SU-DHL-6 (cell line): ENCODE results near the gene ACY1.

Experiments used
- H2AFZ ChIP-seq: fragments of 200-600 bp; sonication (generic); 2 replicates; pipeline ENCODE4 v1.6.1; 2014; ENCODE audit warnings: low read depth, mild to moderate bottlenecking, moderate library complexity, mixed read lengths, antibody characterized with exemption, low read length; ENCODE audit not compliant: severe bottlenecking
- H3F3A ChIP-seq: fragments of 200-600 bp; shearing (Covaris generic); 2 replicates; pipeline ENCODE4 v1.6.0; 2016; ENCODE audit warnings: antibody characterized with exemption, mild to moderate bottlenecking; ENCODE audit not compliant: insufficient read depth
- H3K27ac ChIP-seq: fragments of 200-600 bp; sonication (generic); 2 replicates; pipeline ENCODE4 v1.5.1; 2016; ENCODE audit warnings: low read depth, mild to moderate bottlenecking, low read length, moderate library complexity, mixed read lengths
- H3K27me3 ChIP-seq: fragments of 200-600 bp; sonication (generic), shearing (Covaris generic); 2 replicates; pipeline ENCODE4 v1.6.0; 2014; ENCODE audit warnings: mild to moderate bottlenecking, low read length
- H3K36me3 ChIP-seq: fragments of 200-600 bp; sonication (generic); 2 replicates; pipeline ENCODE4 v1.6.1; 2014; ENCODE audit warnings: mild to moderate bottlenecking, low read length, mixed read lengths
- H3K4me2 ChIP-seq: fragments of 300-600, 200-600 bp; shearing (Covaris generic), sonication (generic); 2 replicates; pipeline ENCODE4 v1.6.0; 2014; ENCODE audit warnings: low read length, low read depth, mild to moderate bottlenecking; ENCODE audit not compliant: poor library complexity, severe bottlenecking
- H3K4me3 ChIP-seq: fragments of 200-600 bp; sonication (generic); 2 replicates; pipeline ENCODE4 v1.5.1; 2014; ENCODE audit warnings: antibody characterized with exemption, low read length, mild to moderate bottlenecking, mixed read lengths; ENCODE audit not compliant: insufficient read depth, poor library complexity, severe bottlenecking
- H3K79me2 ChIP-seq: fragments of 200-600 bp; sonication (generic); 2 replicates; pipeline ENCODE4 v1.6.1; 2014; ENCODE audit warnings: mild to moderate bottlenecking, low read length, moderate library complexity; ENCODE audit not compliant: insufficient read depth
- H3K9ac ChIP-seq: fragments of 200-600 bp; sonication (generic); 2 replicates; pipeline ENCODE4 v1.7.0; 2014; ENCODE audit warnings: mild to moderate bottlenecking, low read length
- H3K9me2 ChIP-seq: fragments of 200-600 bp; sonication (generic); replicated peaks from 2 replicates; pipeline ENCODE4 v1.6.1; 2014; ENCODE audit warnings: low read length; ENCODE audit not compliant: insufficient read depth
- H3K9me3 ChIP-seq: fragments of 200-600 bp; sonication (generic); 2 replicates; pipeline ENCODE4 v1.6.1; 2014; ENCODE audit warnings: low read length, mixed read lengths; ENCODE audit not compliant: insufficient read depth
- H4K20me1 ChIP-seq: fragments of 200-600 bp; sonication (generic); 2 replicates; pipeline ENCODE4 v1.6.1; 2014; ENCODE audit warnings: low read depth, mild to moderate bottlenecking, antibody characterized with exemption, low read length, moderate library complexity, mixed read lengths
- EZH2phosphoT487 ChIP-seq: fragments of 200-600 bp; sonication (generic), shearing (Covaris generic); conservative IDR thresholded peaks from 2 replicates; pipeline ENCODE4 v1.6.1; 2018; ENCODE audit warnings: mild to moderate bottlenecking, antibody characterized with exemption, low read length, moderate library complexity, mixed read lengths
- TF ChIP-seq, protein P1 (sequence below): fragments of 200-600 bp; sonication (generic); IDR thresholded peaks from one replicate; pipeline ENCODE4 v1.5.1; 2017; ENCODE audit warnings: antibody characterized with exemption, mild to moderate bottlenecking, low read length, moderate library complexity; ENCODE audit not compliant: insufficient read depth, poor library complexity, severe bottlenecking

Gene ACY1

DNA sequence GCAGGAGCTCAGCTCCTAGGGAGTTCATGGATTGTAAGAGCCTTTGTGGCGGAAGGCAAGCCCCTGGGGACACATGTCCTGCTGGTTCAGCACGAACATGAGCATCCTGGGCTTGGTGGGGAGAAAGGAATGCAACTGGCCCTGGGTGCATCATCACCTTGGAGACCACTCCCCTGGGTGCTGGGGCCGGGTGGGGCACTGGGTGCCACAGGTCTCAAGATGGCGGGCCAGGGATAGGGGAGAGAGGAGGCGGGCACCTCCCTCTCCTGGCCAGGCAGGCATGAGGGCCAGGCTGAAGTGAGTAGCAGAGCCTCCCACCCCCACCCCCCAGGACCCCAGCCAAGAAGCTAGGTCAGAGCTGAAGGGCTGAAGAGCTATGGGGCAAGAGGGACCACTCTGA is 16.8 kb upstream of the ACY1 start:
- no peaks in the 10 kb centered on the region for H3K9me2 ChIP-seq
- H3K4me2 ChIP-seq: peak overlapping the region; percentile 61
- TF ChIP-seq, protein P1, sequence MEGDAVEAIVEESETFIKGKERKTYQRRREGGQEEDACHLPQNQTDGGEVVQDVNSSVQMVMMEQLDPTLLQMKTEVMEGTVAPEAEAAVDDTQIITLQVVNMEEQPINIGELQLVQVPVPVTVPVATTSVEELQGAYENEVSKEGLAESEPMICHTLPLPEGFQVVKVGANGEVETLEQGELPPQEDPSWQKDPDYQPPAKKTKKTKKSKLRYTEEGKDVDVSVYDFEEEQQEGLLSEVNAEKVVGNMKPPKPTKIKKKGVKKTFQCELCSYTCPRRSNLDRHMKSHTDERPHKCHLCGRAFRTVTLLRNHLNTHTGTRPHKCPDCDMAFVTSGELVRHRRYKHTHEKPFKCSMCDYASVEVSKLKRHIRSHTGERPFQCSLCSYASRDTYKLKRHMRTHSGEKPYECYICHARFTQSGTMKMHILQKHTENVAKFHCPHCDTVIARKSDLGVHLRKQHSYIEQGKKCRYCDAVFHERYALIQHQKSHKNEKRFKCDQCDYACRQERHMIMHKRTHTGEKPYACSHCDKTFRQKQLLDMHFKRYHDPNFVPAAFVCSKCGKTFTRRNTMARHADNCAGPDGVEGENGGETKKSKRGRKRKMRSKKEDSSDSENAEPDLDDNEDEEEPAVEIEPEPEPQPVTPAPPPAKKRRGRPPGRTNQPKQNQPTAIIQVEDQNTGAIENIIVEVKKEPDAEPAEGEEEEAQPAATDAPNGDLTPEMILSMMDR: no peak
- no peak for TF ChIP-seq EZH2phosphoT487
- no peaks in the 10 kb centered on the region for H3K36me3 ChIP-seq
- H3K27ac ChIP-seq: no peak overlapping the region
- no peaks in the 10 kb centered on the region for H3K79me2 ChIP-seq
- peak overlapping the region; percentile 57; the same call in 1 of the 2 replicates for H3K9ac ChIP-seq
- no peaks in the 10 kb centered on the region for H3K9me3 ChIP-seq
- H3K4me3 ChIP-seq: no peak overlapping the region
- H4K20me1 ChIP-seq: no peaks in the 10 kb centered on the region
- no peak overlapping the region for H2AFZ ChIP-seq
- H3F3A ChIP-seq: 0 out of 2 replicates have a peak, but pooled peaks cover 7% of the 10 kb centered on the region
- H3K27me3 ChIP-seq: no peaks in the 10 kb centered on the region

DNA sequence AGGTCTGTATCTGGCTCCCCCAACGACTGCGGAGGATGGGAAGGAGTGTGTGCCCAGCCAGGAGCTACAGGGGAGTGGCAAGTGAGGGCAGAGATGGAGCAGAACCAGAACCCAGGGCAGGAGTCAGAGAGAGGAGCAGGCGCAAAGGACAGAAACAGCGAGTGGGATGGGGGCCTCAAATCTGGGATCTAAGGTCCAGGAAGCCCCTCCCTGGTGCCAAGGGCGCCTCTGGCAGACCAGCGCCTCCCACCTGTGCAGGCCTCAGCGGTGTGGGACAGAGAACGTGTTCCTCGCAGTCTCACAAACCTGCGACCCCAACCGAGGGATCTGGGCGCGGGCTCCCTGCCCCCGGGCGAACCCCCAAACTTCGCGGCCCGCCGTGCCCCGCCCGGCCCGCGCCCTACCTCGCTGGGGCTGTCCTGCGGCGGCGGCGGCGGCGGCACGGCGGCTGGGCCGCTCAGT is 16.4 kb upstream of the ACY1 start:
- no peak for TF ChIP-seq EZH2phosphoT487
- TF ChIP-seq, protein P1: no peak

DNA sequence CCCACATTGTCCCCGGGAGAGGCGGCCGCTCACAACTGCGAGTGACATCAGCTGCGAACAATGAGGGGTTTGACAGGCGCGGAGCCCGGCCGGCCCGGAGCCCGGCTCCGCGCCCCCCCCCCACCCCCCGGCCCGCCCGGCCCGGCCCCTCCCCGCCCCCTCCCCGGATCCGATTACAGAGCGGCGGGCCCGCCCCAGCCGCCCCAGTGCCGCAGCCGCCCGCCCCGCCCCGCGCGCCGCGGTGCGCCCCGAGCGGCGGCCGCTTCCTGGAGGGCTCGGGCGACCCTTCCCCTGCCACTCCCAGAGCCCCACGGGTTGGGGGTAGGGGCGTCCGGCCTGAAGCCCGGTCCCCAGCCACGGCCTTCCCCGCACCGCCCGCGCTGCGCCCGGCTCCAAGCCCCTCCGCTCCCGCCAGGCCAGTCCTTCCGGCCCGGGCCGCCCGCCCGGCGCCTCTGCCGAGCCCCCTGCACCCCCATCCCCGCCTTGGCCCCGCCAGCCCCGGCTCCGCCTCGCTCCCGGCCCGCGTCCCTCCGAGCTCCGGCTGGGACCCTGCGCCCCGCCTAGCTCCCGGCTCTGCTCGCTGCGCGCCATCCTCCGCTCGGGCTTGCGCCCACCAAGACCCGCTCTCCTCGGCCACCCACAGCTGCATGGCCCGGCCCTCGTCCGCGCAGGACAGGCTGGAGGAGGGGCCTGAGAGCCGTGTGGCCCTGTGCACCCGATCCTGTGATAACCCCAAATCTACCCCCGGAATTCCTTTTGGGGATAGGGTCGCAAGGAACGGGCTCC is 15.8 kb upstream of the ACY1 start, which contains the start of gene PCBP4:
PCBP4 (minus strand) TSS at position 71 of the 786 bp plus-strand sequence. CDS start 6,214 bp downstream, outside the sequence.
- Histone ChIP-seq H3K27me3 (no peaks in the 10 kb centered on the region), H3K4me2 (peak within 1 kb of the TSS; percentile 75), H3K79me2 (no peaks in the 10 kb centered on the region), H3K4me3 (peak within 1 kb of the TSS; percentile 56), H3F3A (0 out of 2 replicates have a peak, but pooled peaks cover 7% of the 10 kb centered on the region), H4K20me1 (no peaks in the 10 kb centered on the region), H3K9me3 (no peaks in the 10 kb centered on the region), H3K27ac (peak within 1 kb of the TSS; percentile 32; the same call in 1 of the 2 replicates), H3K9me2 (no peaks in the 10 kb centered on the region), H3K36me3 (no peaks in the 10 kb centered on the region), H3K9ac (peak within 1 kb of the TSS; percentile 62), H2AFZ (peak within 1 kb of the TSS; percentile 42)
- TF ChIP-seq, protein P1: no peak
- TF ChIP-seq EZH2phosphoT487: no peak

More for the DNA sequence above, 16.4 kb upstream of the ACY1 start:
- no peaks in the 10 kb centered on the region for H3K36me3 ChIP-seq
- H3K4me3 ChIP-seq: peak overlapping the region; percentile 41
- peak overlapping the region; percentile 57 for H3K9ac ChIP-seq
- peak overlapping the region; percentile 61 for H3K4me2 ChIP-seq
- no peaks in the 10 kb centered on the region for H3K27me3 ChIP-seq
- H4K20me1 ChIP-seq: no peaks in the 10 kb centered on the region
- H3K79me2 ChIP-seq: no peaks in the 10 kb centered on the region
- no peak overlapping the region for H2AFZ ChIP-seq
- H3K27ac ChIP-seq: no peak overlapping the region
- 0 out of 2 replicates have a peak, but pooled peaks cover 7% of the 10 kb centered on the region for H3F3A ChIP-seq
- H3K9me2 ChIP-seq: no peaks in the 10 kb centered on the region
- H3K9me3 ChIP-seq: no peaks in the 10 kb centered on the region
